ENCODE measurements around the gene CGGBP1.

Gene CGGBP1

DNA sequence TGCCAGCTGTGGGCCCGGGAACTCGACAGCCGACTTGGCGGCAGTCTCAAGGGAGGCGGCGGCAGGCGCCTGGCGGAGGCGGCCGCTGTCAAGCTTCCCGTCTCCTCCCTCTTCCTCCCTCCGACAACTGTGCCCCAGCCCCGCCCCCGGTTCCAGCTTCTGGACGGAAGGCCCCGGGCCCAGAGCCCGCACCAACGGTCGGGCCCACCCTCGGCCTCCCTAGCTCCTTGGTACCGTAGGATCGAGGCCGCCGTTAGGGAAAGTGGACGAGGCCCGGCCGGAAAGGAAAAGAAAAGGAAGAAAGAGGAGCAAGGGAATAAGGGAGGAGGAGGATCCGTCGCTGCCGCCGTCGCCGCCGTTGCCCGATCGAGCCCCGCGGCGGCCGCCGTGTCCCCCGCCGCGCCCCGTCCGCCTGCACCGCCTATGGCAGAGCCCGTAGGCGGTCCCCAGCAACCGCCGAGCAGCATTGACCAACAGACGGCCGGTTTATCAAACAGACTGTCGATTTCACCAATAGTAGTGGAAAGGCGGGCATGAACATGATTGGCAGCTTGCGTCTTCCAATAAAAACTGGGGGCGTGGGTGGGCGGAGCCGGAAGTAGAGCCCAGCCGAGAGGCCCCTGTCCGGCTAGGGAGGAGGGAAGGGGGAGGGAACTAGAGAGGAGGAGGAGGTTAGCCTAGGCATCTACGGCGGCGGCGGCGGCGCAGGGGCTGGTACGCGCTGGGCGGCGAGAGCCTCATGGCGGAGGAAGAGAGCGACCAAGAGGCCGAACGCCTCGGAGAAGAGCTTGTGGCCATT is at the start of gene CGGBP1, which contains the start of gene ZNF654:
Gene CGGBP1, minus strand, starts transcription at position 425 of the 799 bp plus-strand sequence. CDS start 3,029 bp downstream, outside the sequence.
Gene ZNF654, plus strand, starts transcription at position 675 of the 799 bp plus-strand sequence. Its CDS starts 65 bp downstream, at position 740.
- DNase-seq (ENCODE audit: low spot score) = peak; percentile 94
- ChIA-PET POLR2A (ENCODE audit: low non-redundant PET) (no interaction called here), CTCF (interaction anchor here (0.6 to 0.7 kb wide), 2 partner anchors 165 to 548 kb away, joined by 3 read pairs; no protein-coding TSS in a partner anchor)
- H3K27ac ChIP-seq = peak within 1 kb of the TSS; percentile 96
- no peak for TF ChIP-seq CTCF (conservative IDR thresholded peaks at IDR 0.05; ENCODE audit: low read depth)

DNA sequence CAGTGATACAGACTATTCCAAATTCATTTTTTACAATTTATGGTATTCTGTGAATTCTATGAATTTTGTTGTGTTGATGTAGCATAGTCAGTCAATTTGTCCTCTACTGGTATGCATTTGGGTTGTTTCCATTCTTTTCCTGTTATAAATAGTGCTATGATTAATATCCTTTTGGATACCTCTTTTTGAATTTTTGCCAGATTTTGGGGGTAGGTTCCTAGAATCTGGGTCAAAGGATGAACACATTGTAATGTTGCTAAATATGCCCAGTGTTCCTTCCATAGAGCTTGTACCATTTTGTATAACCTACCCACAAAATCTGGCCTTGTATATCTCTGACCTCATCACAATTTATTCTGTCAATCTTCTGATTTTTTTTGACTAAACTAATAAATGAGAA is 46.5 kb upstream of the CGGBP1 start:
- DNase-seq (ENCODE audit: low spot score) = no peak
- ChIA-PET CTCF (no interaction called here), POLR2A (ENCODE audit: low non-redundant PET) (no interaction called here)
- TF ChIP-seq CTCF (conservative IDR thresholded peaks at IDR 0.05; ENCODE audit: low read depth) = no peak
- H3K27ac ChIP-seq = no peak overlapping the region

DNA sequence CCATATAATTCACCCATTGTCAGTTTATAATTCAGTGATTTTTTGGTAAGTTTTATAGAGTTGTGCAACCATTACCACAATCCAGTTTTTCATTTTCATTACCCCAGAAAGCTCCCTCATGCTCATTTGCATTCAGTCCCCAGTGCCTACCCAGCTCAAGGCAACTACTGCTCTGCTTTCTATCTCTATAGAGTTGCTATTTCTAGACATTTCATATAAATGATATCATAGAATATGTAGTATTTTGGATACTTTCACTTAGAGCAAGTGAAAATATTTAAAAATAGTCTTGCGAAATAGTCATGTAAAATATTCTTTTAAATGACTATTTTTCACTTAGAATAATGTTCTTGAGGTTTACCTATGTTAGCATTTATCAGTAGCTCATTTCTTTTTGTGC is 42.3 kb upstream of the CGGBP1 start:
- POLR2A ChIA-PET (ENCODE audit: low non-redundant PET) = no interaction called here
- no peak for DNase-seq (ENCODE audit: low spot score)
- CTCF ChIA-PET = interaction anchor here (0.5 kb wide), 1 partner anchor 12 kb away, joined by 3 read pairs; no protein-coding TSS in a partner anchor
- H3K27ac ChIP-seq = no peak overlapping the region
- TF ChIP-seq CTCF (conservative IDR thresholded peaks at IDR 0.05; ENCODE audit: low read depth) = no peak

DNA sequence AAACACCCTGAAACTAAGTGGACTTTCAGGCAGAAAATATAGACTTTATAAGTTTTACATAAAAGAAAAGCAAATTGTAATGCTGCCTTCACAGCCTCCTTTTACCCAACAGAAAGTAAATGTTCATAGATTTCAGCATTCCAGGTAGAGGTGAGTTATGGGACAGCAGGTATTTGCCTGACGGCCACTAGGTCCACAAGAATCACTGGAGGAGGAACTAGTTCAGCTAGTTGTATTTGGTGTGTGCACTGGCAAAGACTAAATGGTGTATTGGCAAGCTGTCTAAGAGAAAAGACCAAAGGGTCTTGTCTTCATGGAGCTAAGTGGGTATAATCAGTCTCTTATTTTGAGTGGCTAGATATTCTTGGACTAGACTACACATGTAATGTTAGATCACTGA is 34.5 kb upstream of the CGGBP1 start:
- CTCF ChIA-PET = no interaction called here
- no peak for TF ChIP-seq CTCF (conservative IDR thresholded peaks at IDR 0.05; ENCODE audit: low read depth)
- POLR2A ChIA-PET (ENCODE audit: low non-redundant PET) = no interaction called here
- H3K27ac ChIP-seq = no peak overlapping the region
- no peak for DNase-seq (ENCODE audit: low spot score)

- H3K27ac ChIP-seq = no peak overlapping the region
- DNase-seq (ENCODE audit: low spot score) = no peak
- CTCF ChIA-PET = no interaction called here
- POLR2A ChIA-PET (ENCODE audit: low non-redundant PET) = no interaction called here
- TF ChIP-seq CTCF (conservative IDR thresholded peaks at IDR 0.05; ENCODE audit: low read depth) = no peak
Measured at GRCh38 chr3:88092270-88092669, 33.5 kb upstream of the CGGBP1 start.

DNA sequence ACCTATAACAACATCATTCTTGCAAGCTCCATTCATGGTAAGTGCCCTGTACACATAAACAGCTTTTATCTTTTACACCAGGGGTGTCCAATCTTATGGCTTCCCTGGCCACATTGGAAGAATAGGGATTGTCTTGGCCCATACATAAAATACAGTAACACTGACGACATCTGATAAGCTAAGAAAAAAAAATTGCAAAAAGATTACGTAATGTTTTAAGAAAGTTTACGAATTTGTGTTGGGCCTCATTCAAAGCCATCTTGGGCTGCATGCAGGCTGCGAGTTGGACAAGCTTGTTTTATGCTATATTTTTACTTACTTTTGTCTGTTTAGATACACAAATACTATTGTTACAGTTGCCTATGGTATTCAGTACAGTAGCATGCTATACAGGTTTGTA is 31.9 kb upstream of the CGGBP1 start:
- TF ChIP-seq CTCF (conservative IDR thresholded peaks at IDR 0.05; ENCODE audit: low read depth) = no peak
- DNase-seq (ENCODE audit: low spot score) = no peak
- POLR2A ChIA-PET (ENCODE audit: low non-redundant PET) = no interaction called here
- CTCF ChIA-PET = no interaction called here
- no peak overlapping the region for H3K27ac ChIP-seq
